Measurements from ENCODE around the gene PIGM.

GRCh38 chr1:159989581-159989980, 42.2 kb downstream of the PIGM start:
- TF ChIP-seq CTCF (conservative IDR thresholded peaks at IDR 0.05; ENCODE audit: low read depth, low read length) (no peak), EZH2 (IDR thresholded peaks at IDR 0.05; ENCODE audit: borderline replicate concordance, low read depth, low read length, poor library complexity, severe bottlenecking) (no peak)

All from A673 (cell line).